ENCODE results near the gene DCX. TPM values are rescaled to one million over a fixed set of nuclear protein-coding genes. Genes with fewer than 3 reads are reported as not detected.

The DCX gene
- total RNA-seq, 2 donors from 2014 or later = 0.66 to 1.1 TPM

GRCh38 chrX:111360839-111361238 is 51.2 kb downstream of the DCX start:
- H3K27me3 ChIP-seq (ENCODE audit: control insufficient read depth, insufficient read depth, low read length, poor library complexity, severe bottlenecking) = no peaks in the 10 kb centered on the region
- H3K36me3 ChIP-seq (ENCODE audit: control insufficient read depth, insufficient read depth, low read length) = no peaks in the 10 kb centered on the region
- 50% methylated on average over 2 of the region's 3 CpGs; no CpG with 5 or more reads in 1 of the 2 experiments for WGBS, 2 experiments (ENCODE audit: insufficient coverage in 1 of 2, insufficient read length in 1 of 2)
- TF ChIP-seq, protein P1, sequence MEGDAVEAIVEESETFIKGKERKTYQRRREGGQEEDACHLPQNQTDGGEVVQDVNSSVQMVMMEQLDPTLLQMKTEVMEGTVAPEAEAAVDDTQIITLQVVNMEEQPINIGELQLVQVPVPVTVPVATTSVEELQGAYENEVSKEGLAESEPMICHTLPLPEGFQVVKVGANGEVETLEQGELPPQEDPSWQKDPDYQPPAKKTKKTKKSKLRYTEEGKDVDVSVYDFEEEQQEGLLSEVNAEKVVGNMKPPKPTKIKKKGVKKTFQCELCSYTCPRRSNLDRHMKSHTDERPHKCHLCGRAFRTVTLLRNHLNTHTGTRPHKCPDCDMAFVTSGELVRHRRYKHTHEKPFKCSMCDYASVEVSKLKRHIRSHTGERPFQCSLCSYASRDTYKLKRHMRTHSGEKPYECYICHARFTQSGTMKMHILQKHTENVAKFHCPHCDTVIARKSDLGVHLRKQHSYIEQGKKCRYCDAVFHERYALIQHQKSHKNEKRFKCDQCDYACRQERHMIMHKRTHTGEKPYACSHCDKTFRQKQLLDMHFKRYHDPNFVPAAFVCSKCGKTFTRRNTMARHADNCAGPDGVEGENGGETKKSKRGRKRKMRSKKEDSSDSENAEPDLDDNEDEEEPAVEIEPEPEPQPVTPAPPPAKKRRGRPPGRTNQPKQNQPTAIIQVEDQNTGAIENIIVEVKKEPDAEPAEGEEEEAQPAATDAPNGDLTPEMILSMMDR (conservative IDR thresholded peaks at IDR 0.05) = peak; percentile 71
- H3K9me3 ChIP-seq (ENCODE audit: control insufficient read depth, low read length) = no peaks in the 10 kb centered on the region
- no peak overlapping the region for H3K27ac Mint-ChIP-seq
- no peak overlapping the region for H3K4me3 Mint-ChIP-seq
- no peak overlapping the region for H3K9ac ChIP-seq (ENCODE audit: extremely low read depth, low read length, poor library complexity, severe bottlenecking)
- H3K27me3 Mint-ChIP-seq (ENCODE audit: insufficient read depth) = no peaks in the 10 kb centered on the region
- no peak overlapping the region for H3K4me3 ChIP-seq (ENCODE audit: low read length)
- H3K4me1 ChIP-seq (ENCODE audit: control insufficient read depth, insufficient read depth, low read length) = no peaks in the 10 kb centered on the region
- no peaks in the 10 kb centered on the region for H3K9me3 Mint-ChIP-seq
- no peak overlapping the region for H3K27ac ChIP-seq (ENCODE audit: low read depth, low read length)
- peaks cover 2% of the 10 kb centered on the region for H3K4me1 Mint-ChIP-seq
- H3K36me3 Mint-ChIP-seq (ENCODE audit: low read depth) = no peaks in the 10 kb centered on the region
- peak; percentile 72 for DNase-seq

DNA sequence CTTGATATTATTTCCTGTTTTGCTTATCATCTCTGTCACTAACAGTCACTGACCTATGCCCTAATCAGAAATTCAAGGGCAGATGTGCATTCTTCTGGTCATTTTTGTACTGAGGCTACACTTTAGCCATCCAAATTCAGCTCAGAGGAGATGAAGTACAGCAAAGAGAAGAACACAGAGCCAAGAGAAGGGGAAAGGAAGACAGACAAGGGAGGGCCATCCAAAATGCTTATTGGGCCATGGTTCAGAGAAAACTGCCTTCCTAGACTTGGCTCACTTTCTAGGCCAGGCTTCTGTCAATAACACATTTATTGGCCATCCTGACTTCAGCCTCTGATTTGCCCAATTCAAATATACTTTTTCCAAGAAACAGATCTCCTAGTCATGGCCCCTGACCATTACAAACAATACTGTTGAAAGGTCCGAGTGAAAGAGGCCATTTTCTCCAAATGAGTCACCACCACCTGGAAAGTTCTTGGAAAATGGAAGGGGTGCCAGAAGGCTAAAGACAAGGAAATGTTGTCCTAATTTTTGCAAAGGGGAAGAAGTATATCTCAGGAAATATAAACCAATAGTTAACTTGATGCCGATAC is 56.4 kb downstream of the DCX start:
- DNase-seq = no peak
- peaks cover 16% of the 10 kb centered on the region for H3K4me1 Mint-ChIP-seq
- 82% methylated on average over 1 of the region's 2 CpGs; no CpG with 5 or more reads in 1 of the 2 experiments for WGBS, 2 experiments (ENCODE audit: insufficient coverage in 1 of 2, insufficient read length in 1 of 2)
- no peaks in the 10 kb centered on the region for H3K27me3 ChIP-seq (ENCODE audit: control insufficient read depth, insufficient read depth, low read length, poor library complexity, severe bottlenecking)
- no peak overlapping the region for H3K4me3 Mint-ChIP-seq
- no peaks in the 10 kb centered on the region for H3K4me1 ChIP-seq (ENCODE audit: control insufficient read depth, insufficient read depth, low read length)
- TF ChIP-seq, protein P1 (conservative IDR thresholded peaks at IDR 0.05) = no peak
- no peak overlapping the region for H3K27ac ChIP-seq (ENCODE audit: low read depth, low read length)
- no peaks in the 10 kb centered on the region for H3K36me3 ChIP-seq (ENCODE audit: control insufficient read depth, insufficient read depth, low read length)
- no peak overlapping the region for H3K9ac ChIP-seq (ENCODE audit: extremely low read depth, low read length, poor library complexity, severe bottlenecking)
- H3K27me3 Mint-ChIP-seq (ENCODE audit: insufficient read depth) = no peaks in the 10 kb centered on the region
- no peaks in the 10 kb centered on the region for H3K9me3 Mint-ChIP-seq
- H3K36me3 Mint-ChIP-seq (ENCODE audit: low read depth) = no peaks in the 10 kb centered on the region
- no peak overlapping the region for H3K27ac Mint-ChIP-seq
- H3K4me3 ChIP-seq (ENCODE audit: low read length) = no peak overlapping the region
- H3K9me3 ChIP-seq (ENCODE audit: control insufficient read depth, low read length) = no peaks in the 10 kb centered on the region

DNA sequence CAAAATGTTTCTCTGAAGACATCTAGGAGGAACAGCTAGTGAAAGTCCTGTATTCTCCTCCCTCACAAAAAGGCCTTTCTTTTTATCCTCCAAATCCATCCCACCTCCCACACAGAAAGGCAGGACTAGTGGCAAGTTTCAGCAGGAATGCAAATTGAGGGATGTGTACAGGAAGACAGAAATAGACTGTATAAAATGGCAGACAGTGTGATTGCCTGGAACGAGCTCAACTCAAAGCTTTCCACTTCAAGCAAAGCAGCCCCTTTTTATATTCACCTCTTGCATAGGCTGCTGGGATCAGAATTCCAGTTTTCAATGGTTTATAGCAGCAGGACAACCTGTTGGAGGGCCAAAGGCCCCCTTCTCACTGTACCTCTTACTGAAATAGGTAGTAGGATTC is 57.5 kb downstream of the DCX start:
- WGBS, 2 experiments (ENCODE audit: insufficient coverage in 1 of 2, insufficient read length in 1 of 2) = 100% methylated on average over 1 of the region's 1 CpG; no CpG with 5 or more reads in 1 of the 2 experiments
- no peak overlapping the region for H3K9ac ChIP-seq (ENCODE audit: extremely low read depth, low read length, poor library complexity, severe bottlenecking)
- no peak for DNase-seq
- H3K9me3 Mint-ChIP-seq = no peaks in the 10 kb centered on the region
- no peaks in the 10 kb centered on the region for H3K36me3 ChIP-seq (ENCODE audit: control insufficient read depth, insufficient read depth, low read length)
- no peaks in the 10 kb centered on the region for H3K36me3 Mint-ChIP-seq (ENCODE audit: low read depth)
- H3K4me3 Mint-ChIP-seq = no peak overlapping the region
- no peaks in the 10 kb centered on the region for H3K4me1 ChIP-seq (ENCODE audit: control insufficient read depth, insufficient read depth, low read length)
- TF ChIP-seq, protein P1 (conservative IDR thresholded peaks at IDR 0.05) = no peak
- no peak overlapping the region for H3K27ac ChIP-seq (ENCODE audit: low read depth, low read length)
- H3K4me1 Mint-ChIP-seq = peaks cover 24% of the 10 kb centered on the region
- H3K9me3 ChIP-seq (ENCODE audit: control insufficient read depth, low read length) = no peaks in the 10 kb centered on the region
- no peaks in the 10 kb centered on the region for H3K27me3 Mint-ChIP-seq (ENCODE audit: insufficient read depth)
- H3K4me3 ChIP-seq (ENCODE audit: low read length) = no peak overlapping the region
- no peak overlapping the region for H3K27ac Mint-ChIP-seq
- no peaks in the 10 kb centered on the region for H3K27me3 ChIP-seq (ENCODE audit: control insufficient read depth, insufficient read depth, low read length, poor library complexity, severe bottlenecking)

Measured in endodermal cell (in vitro differentiated cells).